BE2C (cell line): ENCODE results near the gene DPH3.

ENCODE experiments used
- DNase-seq: peaks from one replicate; pipeline ENCODE4 v3.0.0-alpha.2; 2020
- H3K27me3 ChIP-seq: fragments of 250-450 bp; sonication (Bioruptor Pico); 2 replicates; pipeline ENCODE4 v1.5.1; 2020; ENCODE audit warnings: mild to moderate bottlenecking
- H3K36me3 ChIP-seq: fragments of 250-450 bp; sonication (Bioruptor Pico); 2 replicates; pipeline ENCODE4 v1.5.1; 2020; ENCODE audit warnings: mild to moderate bottlenecking
- H3K4me1 ChIP-seq: fragments of 250-450 bp; sonication (Bioruptor Pico); 2 replicates; pipeline ENCODE4 v1.5.1; 2020
- H3K4me3 ChIP-seq: 2 replicates; pipeline ENCODE4 v1.5.1; 2011; ENCODE audit warnings: low read depth, low read length
- H3K9me3 ChIP-seq: fragments of 250-450 bp; sonication (Bioruptor Pico); 2 replicates; pipeline ENCODE4 v1.5.1; 2020
- CTCF ChIP-seq: IDR thresholded peaks from 2 replicates; pipeline ENCODE4 v1.5.1; 2012; ENCODE audit warnings: mild to moderate bottlenecking, low read depth, low read length

Gene DPH3

GRCh38 chr3:16286751-16287543 lies 22.2 kb upstream of the DPH3 start:
- Histone ChIP-seq H3K4me3 (no peak overlapping the region), H3K4me1 (no peaks in the 10 kb centered on the region), H3K27me3 (no peaks in the 10 kb centered on the region), H3K9me3 (no peaks in the 10 kb centered on the region), H3K36me3 (no peaks in the 10 kb centered on the region)
- no peak for TF ChIP-seq CTCF
- DNase-seq, result no peak

- no peak for TF ChIP-seq CTCF
- no peaks in the 10 kb centered on the region for H3K4me1 ChIP-seq
- H3K36me3 ChIP-seq, result no peaks in the 10 kb centered on the region
Measured at GRCh38 chr3:16286161-16286560, 21.4 kb upstream of the DPH3 start.

GRCh38 chr3:16284633-16285032 lies 19.9 kb upstream of the DPH3 start:
- Histone ChIP-seq H3K4me3 (no peak overlapping the region), H3K4me1 (no peaks in the 10 kb centered on the region), H3K27me3 (no peaks in the 10 kb centered on the region), H3K36me3 (no peaks in the 10 kb centered on the region), H3K9me3 (no peaks in the 10 kb centered on the region)
- no peak for DNase-seq
- TF ChIP-seq CTCF, result no peak

More at GRCh38 chr3:16286161-16286560, 21.4 kb upstream of the DPH3 start:
- Histone ChIP-seq H3K27me3 (no peaks in the 10 kb centered on the region), H3K4me3 (no peak overlapping the region), H3K9me3 (no peaks in the 10 kb centered on the region)
- no peak for DNase-seq

GRCh38 chr3:16280671-16281070 lies 15.9 kb upstream of the DPH3 start:
- Histone ChIP-seq H3K9me3 (no peaks in the 10 kb centered on the region), H3K36me3 (no peaks in the 10 kb centered on the region), H3K4me3 (no peak overlapping the region), H3K4me1 (no peaks in the 10 kb centered on the region), H3K27me3 (no peaks in the 10 kb centered on the region)
- DNase-seq, result no peak
- no peak for TF ChIP-seq CTCF

- no peaks in the 10 kb centered on the region for H3K9me3 ChIP-seq
- no peaks in the 10 kb centered on the region for H3K4me1 ChIP-seq
- no peaks in the 10 kb centered on the region for H3K27me3 ChIP-seq
- no peak overlapping the region for H3K4me3 ChIP-seq
- DNase-seq, result no peak
- H3K36me3 ChIP-seq, result no peaks in the 10 kb centered on the region
- TF ChIP-seq CTCF, result no peak
Measured at GRCh38 chr3:16279010-16279801, 14.5 kb upstream of the DPH3 start.

- no peak for DNase-seq
- TF ChIP-seq CTCF, result no peak
- Histone ChIP-seq H3K4me1 (no peaks in the 10 kb centered on the region), H3K27me3 (no peaks in the 10 kb centered on the region), H3K4me3 (no peak overlapping the region), H3K36me3 (no peaks in the 10 kb centered on the region), H3K9me3 (no peaks in the 10 kb centered on the region)
Measured at GRCh38 chr3:16277471-16277870, 12.7 kb upstream of the DPH3 start.
